ENCODE data around the gene FCGBP.

DNA sequence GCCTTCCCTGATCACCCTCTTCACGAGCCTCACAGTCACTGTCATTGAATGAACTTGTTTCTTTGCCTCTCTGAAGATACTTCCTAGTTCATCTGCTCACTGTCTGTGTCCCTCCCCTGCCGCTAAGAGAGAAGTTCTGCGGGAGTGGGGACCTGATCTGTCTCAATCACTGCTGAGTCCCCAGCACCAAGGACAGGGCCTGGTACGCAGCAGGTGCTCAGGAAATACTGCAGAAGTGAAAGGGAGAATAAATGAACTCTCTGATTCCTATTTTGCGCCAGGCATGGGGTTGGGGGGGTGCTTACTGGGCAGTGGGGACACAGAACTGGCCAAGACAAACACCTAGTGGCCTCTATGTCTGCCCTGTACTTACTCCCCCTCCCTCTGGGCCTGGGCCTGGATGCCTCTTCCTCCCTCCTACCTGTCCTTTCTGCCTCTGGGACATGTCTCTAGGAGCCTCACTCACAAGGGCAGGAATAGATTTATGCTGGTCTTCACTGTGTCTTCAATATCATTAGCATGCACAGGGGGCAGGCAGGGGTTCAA is 17.5 kb downstream of the FCGBP start:
- TF ChIP-seq RAD21 (IDR thresholded peaks at IDR 0.05; ENCODE audit: low read length): no peak
- no peak for TF ChIP-seq CEBPB (IDR thresholded peaks at IDR 0.05; ENCODE audit: low read depth, low read length)
- no peak for TF ChIP-seq CTCF (conservative IDR thresholded peaks at IDR 0.05; ENCODE audit: low read depth, low read length)
- TF ChIP-seq POLR2A (IDR thresholded peaks at IDR 0.05; ENCODE audit: low read depth, low read length): no peak
- no peak for TF ChIP-seq RFX5 (IDR thresholded peaks at IDR 0.05; ENCODE audit: low read depth, low read length)
- no peak for TF ChIP-seq MAFK (IDR thresholded peaks at IDR 0.05; ENCODE audit: low read depth, low read length)
- no peak for TF ChIP-seq BHLHE40 (IDR thresholded peaks at IDR 0.05; ENCODE audit: low read depth, low read length)
- TF ChIP-seq, protein P1, sequence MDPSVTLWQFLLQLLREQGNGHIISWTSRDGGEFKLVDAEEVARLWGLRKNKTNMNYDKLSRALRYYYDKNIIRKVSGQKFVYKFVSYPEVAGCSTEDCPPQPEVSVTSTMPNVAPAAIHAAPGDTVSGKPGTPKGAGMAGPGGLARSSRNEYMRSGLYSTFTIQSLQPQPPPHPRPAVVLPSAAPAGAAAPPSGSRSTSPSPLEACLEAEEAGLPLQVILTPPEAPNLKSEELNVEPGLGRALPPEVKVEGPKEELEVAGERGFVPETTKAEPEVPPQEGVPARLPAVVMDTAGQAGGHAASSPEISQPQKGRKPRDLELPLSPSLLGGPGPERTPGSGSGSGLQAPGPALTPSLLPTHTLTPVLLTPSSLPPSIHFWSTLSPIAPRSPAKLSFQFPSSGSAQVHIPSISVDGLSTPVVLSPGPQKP (IDR thresholded peaks at IDR 0.05; ENCODE audit: borderline replicate concordance, low read depth, low read length): no peak
- no peak for TF ChIP-seq CHD1 (IDR thresholded peaks at IDR 0.05; ENCODE audit: low read depth, low read length)
- no peak for TF ChIP-seq FOS (IDR thresholded peaks at IDR 0.05; ENCODE audit: low read depth, low read length)
- no peak for TF ChIP-seq MXI1 (IDR thresholded peaks at IDR 0.05; ENCODE audit: borderline replicate concordance, low read depth, low read length)
- TF ChIP-seq MAZ (IDR thresholded peaks at IDR 0.05; ENCODE audit: borderline replicate concordance, low read depth, low read length): no peak
- no peak for TF ChIP-seq USF2 (IDR thresholded peaks at IDR 0.05; ENCODE audit: low read depth, low read length)
- TF ChIP-seq NFE2L2 (IDR thresholded peaks at IDR 0.05; ENCODE audit: low read depth, low read length): no peak

All from IMR-90 (cell line).